GM18502 (cell line): ENCODE results near the gene GBX2.

Experiments used
- ATAC-seq: cut with Tn5 transposase; IDR thresholded peaks from one replicate; pipeline ENCODE4 v1.9.1; 2021; ENCODE audit warnings: mild to moderate bottlenecking; ENCODE audit not compliant: unreplicated experiment, poor library complexity

GBX2 gene

GRCh38 chr2:236169741-236170589 is 1.8 kb upstream of the GBX2 start:
- ATAC-seq, result no peak

- no peak for ATAC-seq
Measured at GRCh38 chr2:236169151-236169721, 1.1 kb upstream of the GBX2 start.

- ATAC-seq, result no peak
Measured at GRCh38 chr2:236167297-236168109, 683 bp downstream of the GBX2 start.

- no peak for ATAC-seq
Measured at GRCh38 chr2:236166796-236167296, 1.3 kb downstream of the GBX2 start.

GRCh38 chr2:236165842-236166795 is 2.1 kb downstream of the GBX2 start:
- no peak for ATAC-seq

- ATAC-seq, result no peak
Measured at GRCh38 chr2:236164925-236165841, 3.0 kb downstream of the GBX2 start.

GRCh38 chr2:236164201-236164924 is 3.8 kb downstream of the GBX2 start:
- ATAC-seq, result no peak

GRCh38 chr2:236163471-236164200 is 4.5 kb downstream of the GBX2 start:
- ATAC-seq, result no peak

GRCh38 chr2:236162882-236163470 is 5.2 kb downstream of the GBX2 start:
- ATAC-seq, result no peak

- ATAC-seq, result no peak
Measured at GRCh38 chr2:236162031-236162845, 5.9 kb downstream of the GBX2 start.

- no peak for ATAC-seq
Measured at GRCh38 chr2:236161531-236161930, 6.7 kb downstream of the GBX2 start.

- ATAC-seq, result no peak
Measured at GRCh38 chr2:236161082-236161462, 7.1 kb downstream of the GBX2 start.

GRCh38 chr2:236160366-236161081 is 7.7 kb downstream of the GBX2 start:
- no peak for ATAC-seq

- ATAC-seq, result no peak
Measured at GRCh38 chr2:236159778-236160170, 8.4 kb downstream of the GBX2 start.

- no peak for ATAC-seq
Measured at GRCh38 chr2:236158969-236159777, 9.0 kb downstream of the GBX2 start.
